Glomerular endothelial cell (primary cell): Measurements from ENCODE around the gene TESK2. TPM values are rescaled to one million over a fixed set of nuclear protein-coding genes. Genes with fewer than 3 reads are reported as not detected.
A peak's percentile ranks its signal among the peaks of the same experiment; 100 is the strongest.

Experiments used
- DNase-seq: peaks from one replicate; pipeline ENCODE4 v3.0.0-alpha.2; 2011; ENCODE audit warnings: low read depth, low spot score; ENCODE audit errors: extremely low read depth
- total RNA-seq: library from RNA; depleted of rRNA; stranded (reverse); fragments of >200 nt; gene quantifications from 2 replicates; pipeline ENCODE4 v1.2.3, GENCODE V29; 2015

TESK2 gene
- total RNA-seq, 1 donor from 2014 or later, result 2.6 TPM

- DNase-seq, result no peak
These were observed 176.7 kb downstream of the TESK2 start for GRCh38 chr1:45314266-45314665.

GRCh38 chr1:45306905-45307304 is 184.1 kb downstream of the TESK2 start:
- DNase-seq, result no peak

- DNase-seq, result no peak
These were observed 184.6 kb downstream of the TESK2 start for GRCh38 chr1:45306319-45306718.

- no peak for DNase-seq
These were observed 185.7 kb downstream of the TESK2 start for GRCh38 chr1:45305231-45305630.

GRCh38 chr1:45304311-45305081 is 186.5 kb downstream of the TESK2 start:
- no peak for DNase-seq

- DNase-seq, result peak; percentile 64
These were observed 187.2 kb downstream of the TESK2 start for GRCh38 chr1:45303520-45304310.

- no peak for DNase-seq
These were observed 188.3 kb downstream of the TESK2 start for GRCh38 chr1:45302505-45303150.

GRCh38 chr1:45300669-45300997 is 190.3 kb downstream of the TESK2 start:
- DNase-seq, result no peak

GRCh38 chr1:45299981-45300668 is 190.8 kb downstream of the TESK2 start:
- DNase-seq, result peak; percentile 68

- no peak for DNase-seq
These were observed 191.7 kb downstream of the TESK2 start for GRCh38 chr1:45299296-45299695.

GRCh38 chr1:45297666-45298356 is 193.2 kb downstream of the TESK2 start:
- DNase-seq, result no peak

Other genes with a start within 250 kb of the TESK2 start
- gene HPDL, start 164.3 kb downstream of the TESK2 start, total RNA-seq, result 0.24 and 2.1 TPM in 2 replicates
- gene TOE1, start 151.0 kb downstream of the TESK2 start, total RNA-seq, result 11.0 TPM in 2 replicates
- gene MUTYH, start 150.7 kb downstream of the TESK2 start, total RNA-seq, result 8.0 and 12.8 TPM in 2 replicates
- gene CCDC163, start 8.9 kb upstream of the TESK2 start, total RNA-seq, result 0.53 and 2.1 TPM in 2 replicates
- gene MMACHC, start 9.1 kb upstream of the TESK2 start, total RNA-seq, result 1.8 and 2.2 TPM in 2 replicates
- 556 and 885 TPM in 2 replicates for gene PRDX1, start 30.7 kb upstream of the TESK2 start, total RNA-seq
- gene AKR1A1, start 59.7 kb upstream of the TESK2 start, total RNA-seq, result 123 and 133 TPM in 2 replicates
- 41.2 and 68.8 TPM in 2 replicates for gene NASP, start 92.9 kb upstream of the TESK2 start, total RNA-seq
- 0.82 and 1.9 TPM in 2 replicates for gene CCDC17, start 132.9 kb upstream of the TESK2 start, total RNA-seq
- 78.6 and 83.0 TPM in 2 replicates for gene GPBP1L1, start 195.4 kb upstream of the TESK2 start, total RNA-seq
- gene TMEM69, start 197.0 kb upstream of the TESK2 start, total RNA-seq, result 25.8 and 34.5 TPM in 2 replicates